Glomerular visceral epithelial cell (primary cell): Measurements from ENCODE around the gene CMYA5.
A peak's percentile ranks its signal among the peaks of the same experiment; 100 is the strongest.
"Not testable (repeated sequence)": the region's sequence is repeated elsewhere in the genome, so short reads cannot be mapped to it uniquely, and the experiment has no call there.

Source experiments
- DNase-seq: peaks from one replicate; pipeline ENCODE4 v3.0.0-alpha.2; 2016; ENCODE audit errors: extremely low spot score

The CMYA5 gene

GRCh38 chr5:79746642-79747569 is 57.3 kb downstream of the CMYA5 start:
- no peak for DNase-seq

GRCh38 chr5:79750611-79751510 is 61.2 kb downstream of the CMYA5 start:
- no peak for DNase-seq

DNA sequence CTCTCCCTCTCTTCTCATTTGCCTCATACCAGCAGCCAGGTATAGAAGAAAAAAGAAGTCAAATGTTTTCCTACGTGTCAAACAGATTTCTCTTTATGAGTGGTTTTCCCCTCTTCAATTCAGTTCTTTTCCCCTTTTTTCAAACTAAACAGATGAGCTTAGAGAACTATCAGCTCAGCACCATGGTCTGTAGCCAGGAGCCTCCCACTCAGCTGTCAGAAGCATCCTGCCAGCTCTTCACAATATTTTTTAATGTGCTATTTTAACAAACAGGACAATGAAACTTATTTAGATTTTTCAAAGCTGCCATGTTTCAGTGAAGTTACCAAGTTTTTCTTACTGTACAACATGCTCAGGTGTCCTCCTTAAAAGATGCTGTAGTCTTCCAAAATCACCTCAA is 63.5 kb downstream of the CMYA5 start:
- DNase-seq, result no peak

- DNase-seq, result no peak
Observed at GRCh38 chr5:79753877-79754645, 64.4 kb downstream of the CMYA5 start.

DNA sequence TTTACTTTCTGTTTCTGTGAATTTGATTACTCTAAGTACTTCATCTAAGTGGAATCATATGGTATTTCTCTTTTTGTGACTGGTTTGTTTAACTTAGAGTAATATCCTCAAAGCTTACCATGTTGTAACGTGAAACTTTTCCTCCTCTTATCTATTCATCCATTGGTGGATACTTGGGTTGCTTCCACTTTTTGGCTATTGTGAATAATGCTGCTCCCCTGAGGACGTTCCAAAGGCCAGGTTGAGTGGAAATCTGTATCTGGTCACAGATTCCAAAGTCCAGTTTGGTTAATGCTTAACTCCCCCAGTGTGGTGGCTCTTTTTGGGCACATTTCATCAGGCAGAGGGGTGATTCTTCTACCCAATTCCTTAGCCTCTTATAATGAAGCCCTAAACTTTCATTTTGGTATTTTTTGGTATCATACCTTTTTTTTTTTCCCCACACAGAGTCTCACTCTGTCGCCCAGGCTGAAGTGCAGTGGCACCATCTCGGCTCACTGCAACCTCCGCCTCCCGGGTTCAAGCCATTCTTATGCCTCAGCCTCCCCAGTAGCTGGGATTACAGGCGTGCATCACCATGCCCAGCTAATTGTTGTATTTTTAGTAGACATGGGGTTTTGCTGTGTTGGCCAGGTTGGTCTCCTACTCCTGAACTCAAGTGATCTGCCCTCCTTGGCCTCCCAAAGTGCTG is 65.4 kb downstream of the CMYA5 start:
- DNase-seq, result no peak

GRCh38 chr5:79756076-79756475 is 66.4 kb downstream of the CMYA5 start:
- no peak for DNase-seq

DNA sequence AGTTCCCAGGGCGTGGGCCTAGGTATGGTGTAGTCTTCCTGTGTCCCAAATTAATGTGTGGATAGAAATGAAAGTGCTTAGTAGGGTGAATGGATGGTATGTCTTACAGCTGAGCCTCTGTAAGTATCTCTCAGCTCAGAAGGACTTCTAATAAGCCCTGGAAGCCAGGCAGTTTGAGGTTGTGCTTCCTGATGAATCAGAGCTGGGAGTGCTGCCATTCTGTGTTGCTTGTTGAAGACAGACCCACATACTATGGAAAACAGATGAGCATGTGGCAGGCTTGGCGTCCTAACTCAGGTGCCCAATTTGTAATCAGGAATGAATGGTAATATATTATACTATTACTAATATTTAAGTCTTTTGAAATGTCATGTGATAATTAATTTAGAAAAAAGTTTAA is 69.8 kb downstream of the CMYA5 start:
- DNase-seq, result peak; percentile 26

GRCh38 chr5:79759848-79760247 is 70.2 kb downstream of the CMYA5 start:
- no peak for DNase-seq

DNA sequence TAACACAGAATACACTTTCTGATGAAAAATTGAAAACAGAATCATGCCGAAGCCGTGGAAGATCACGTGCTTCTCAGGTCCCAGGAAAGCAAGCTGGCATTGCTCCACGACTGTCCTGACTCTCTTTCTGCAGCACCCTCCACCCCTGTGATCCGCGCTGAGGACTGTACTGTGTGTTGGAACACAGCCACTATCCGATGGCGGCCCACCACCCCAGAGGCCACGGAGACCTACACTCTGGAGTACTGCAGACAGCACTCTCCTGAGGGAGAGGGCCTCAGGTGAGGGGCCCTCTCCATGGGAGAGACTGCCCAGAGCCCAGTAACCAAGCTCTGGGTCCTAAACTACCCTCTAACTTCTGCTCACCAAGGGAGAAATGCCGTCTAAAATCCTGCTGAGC is 73.3 kb downstream of the CMYA5 start:
- no peak for DNase-seq

DNA sequence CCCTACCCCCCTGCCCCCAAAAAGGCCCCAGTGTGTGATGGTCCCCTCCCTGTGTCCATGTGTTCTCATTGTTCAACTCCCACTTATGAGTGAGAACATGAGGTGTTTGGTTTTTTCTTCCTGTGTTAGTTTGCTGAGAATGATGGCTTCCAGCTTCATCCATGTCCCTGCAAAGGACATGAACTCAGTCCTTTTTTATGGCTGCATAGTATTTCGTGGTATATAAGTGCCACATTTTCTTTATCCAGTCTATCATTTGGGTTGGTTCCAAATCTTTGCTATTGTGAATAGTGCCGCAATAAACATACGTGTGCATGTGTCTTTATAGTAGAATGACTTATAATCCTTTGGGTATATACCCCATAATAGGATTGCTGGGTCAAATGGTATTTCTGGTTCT is 74.5 kb downstream of the CMYA5 start:
- DNase-seq, result not testable (repeated sequence)

- peak; percentile 58 for DNase-seq
Observed at GRCh38 chr5:79771387-79771786, 81.8 kb downstream of the CMYA5 start.

- DNase-seq, result peak; percentile 56
Observed at GRCh38 chr5:79772651-79773050, 83.0 kb downstream of the CMYA5 start.

DNA sequence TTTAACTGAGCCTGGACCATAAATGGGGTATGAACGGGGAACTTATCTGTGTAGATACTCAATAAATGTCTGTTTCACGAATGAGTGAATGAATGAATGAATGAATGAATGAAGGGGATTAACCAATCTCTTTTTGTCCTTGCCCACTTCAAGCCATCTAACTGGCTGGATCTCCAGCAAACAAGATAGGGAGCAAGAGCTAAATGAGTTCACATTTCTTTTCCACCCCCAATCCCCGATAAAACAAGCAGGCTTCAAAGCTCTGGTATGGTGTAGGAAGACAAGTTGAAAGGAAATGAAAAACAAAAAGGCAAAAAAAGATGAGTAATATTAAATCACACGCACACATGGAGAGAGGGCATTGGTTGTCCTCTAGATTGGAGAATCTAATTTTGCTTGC is 84.0 kb downstream of the CMYA5 start:
- DNase-seq, result no peak

- peak; percentile 47 for DNase-seq
Observed at GRCh38 chr5:79774171-79774854, 84.7 kb downstream of the CMYA5 start.

DNA sequence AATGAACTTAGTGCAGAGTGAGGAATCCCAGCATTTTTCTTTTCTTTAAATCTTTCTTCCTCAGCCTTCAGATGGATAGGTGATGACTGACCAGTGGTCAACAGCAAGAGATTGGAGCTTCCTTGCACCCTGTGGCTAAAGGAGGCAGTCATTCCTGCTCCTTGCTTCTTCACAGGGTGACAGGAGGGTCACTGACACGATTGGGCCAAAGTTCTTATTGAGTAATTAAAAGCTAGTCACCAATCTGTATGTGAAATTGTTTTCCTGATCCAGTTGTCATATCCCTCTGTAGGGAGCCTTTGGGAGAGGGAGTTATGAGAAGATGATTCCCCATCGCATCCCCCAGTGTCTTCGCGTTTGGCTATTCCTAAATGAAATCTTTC is 85.2 kb downstream of the CMYA5 start:
- no peak for DNase-seq

DNA sequence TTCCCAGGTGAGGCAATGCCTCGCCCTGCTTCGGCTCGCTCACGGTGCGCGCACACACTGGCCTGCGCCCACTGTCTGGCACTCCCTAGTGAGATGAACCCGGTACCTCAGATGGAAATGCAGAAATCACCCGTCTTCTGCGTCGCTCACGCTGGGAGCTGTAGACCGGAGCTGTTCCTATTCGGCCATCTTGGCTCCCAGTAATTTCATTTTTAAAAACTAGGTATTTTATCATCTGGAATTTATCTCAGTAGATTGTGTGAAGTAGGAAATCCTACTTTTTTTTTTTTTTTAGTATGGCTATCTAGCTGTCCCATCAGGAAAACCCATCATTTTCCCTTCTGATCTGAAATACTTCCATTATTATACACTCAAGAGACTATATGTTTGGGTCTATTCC is 95.1 kb downstream of the CMYA5 start:
- not testable (repeated sequence) for DNase-seq

GRCh38 chr5:79785983-79786382 is 96.3 kb downstream of the CMYA5 start:
- DNase-seq, result peak; percentile 18

DNA sequence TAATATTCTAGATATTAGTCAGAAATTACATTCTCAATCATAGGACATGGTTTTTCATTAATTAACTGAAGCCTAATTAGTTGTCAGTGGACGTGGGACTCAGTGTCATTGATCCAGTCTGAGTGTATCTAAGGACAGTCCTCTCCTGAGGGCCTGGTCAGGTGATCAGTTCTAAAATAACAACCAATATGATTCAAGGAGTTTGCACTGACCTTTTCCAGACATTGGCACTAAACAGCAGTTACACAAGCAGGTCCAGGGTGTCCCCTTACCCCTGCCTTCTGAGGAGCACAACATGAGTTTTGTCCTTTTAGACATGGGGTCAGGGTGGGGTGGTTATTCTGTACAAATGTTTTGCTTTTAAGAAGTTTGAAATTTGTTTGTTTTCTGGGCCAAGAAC is 97.8 kb downstream of the CMYA5 start:
- no peak for DNase-seq

DNA sequence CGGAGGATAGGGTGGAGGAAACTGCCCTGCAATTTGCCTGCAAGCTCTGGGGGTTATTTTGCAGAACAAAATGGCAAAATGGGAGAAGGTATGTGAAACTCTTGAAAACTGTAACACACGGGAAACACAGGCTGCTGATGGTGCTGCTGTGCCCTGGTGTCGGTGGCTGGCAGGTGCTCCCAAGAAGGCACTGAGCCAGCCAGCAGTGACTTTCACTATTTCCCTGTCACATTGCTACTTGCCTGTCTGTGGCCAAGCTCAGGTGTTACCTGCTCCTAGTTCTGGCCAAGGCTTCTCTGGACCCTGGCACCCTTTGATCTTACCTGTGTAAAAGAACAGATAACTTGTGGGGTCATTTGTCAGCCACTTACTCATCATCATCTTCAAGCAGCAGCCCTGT is 102.2 kb downstream of the CMYA5 start:
- no peak for DNase-seq

- no peak for DNase-seq
Observed at GRCh38 chr5:79792463-79792862, 102.8 kb downstream of the CMYA5 start.

DNA sequence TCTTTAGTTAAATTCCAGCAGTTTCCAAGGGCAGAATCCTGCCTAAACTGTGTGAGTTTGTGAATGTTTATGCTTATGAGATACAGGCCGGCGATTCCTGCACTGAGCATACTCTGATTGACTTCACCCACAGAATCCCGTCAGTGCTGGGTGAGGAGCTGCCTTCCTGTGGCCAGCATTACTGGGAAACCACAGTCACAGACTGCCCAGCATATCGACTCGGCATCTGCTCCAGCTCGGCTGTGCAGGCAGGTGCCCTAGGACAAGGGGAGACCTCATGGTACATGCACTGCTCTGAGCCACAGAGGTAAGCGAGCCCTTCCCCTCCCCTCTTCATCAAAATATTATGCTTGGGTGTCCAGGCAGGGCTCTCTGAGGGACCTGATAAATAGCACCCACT is 103.7 kb downstream of the CMYA5 start:
- peak; percentile 57 for DNase-seq
